Thyroid gland (tissue), 4 donors: ENCODE measurements around the gene CEP85. TPM values are rescaled to one million over a fixed set of nuclear protein-coding genes. Genes with fewer than 3 reads are reported as not detected.
A peak's percentile ranks its signal among the peaks of the same experiment; 100 is the strongest.
"Not testable (repeated sequence)": the region's sequence is repeated elsewhere in the genome, so short reads cannot be mapped to it uniquely, and the experiment has no call there.

Source experiments
- DNase-seq, 2 donors: peaks; one replicate each; pipeline ENCODE4 v3.0.0-alpha.2; 2019
- H3K27ac ChIP-seq, 3 donors: fragments of 200-600 bp; sonication (generic); 1 replicate in 2 of 3; 2 replicates in 1 of 3; pipeline ENCODE4 v1.5.1; 2016 to 2019; ENCODE audit warnings: mild to moderate bottlenecking in 1 of 3, moderate library complexity in 1 of 3
- H3K27me3 ChIP-seq: fragments of 200-600 bp; sonication (generic); one replicate; pipeline ENCODE4 v1.5.1; 2019
- H3K36me3 ChIP-seq, 2 donors: fragments of 200-600 bp; sonication (generic); one replicate each; pipeline ENCODE4 v1.5.1; 2016 to 2019
- H3K4me1 ChIP-seq, 2 donors: fragments of 200-600 bp; sonication (generic); one replicate each; pipeline ENCODE4 v1.5.1; 2017 to 2019
- H3K4me3 ChIP-seq, 3 donors: fragments of 200-600 bp; sonication (generic); replicated peaks in 1 of 3; 1 replicate in 2 of 3; 2 replicates in 1 of 3; pipeline ENCODE4 v1.5.1; 2016; ENCODE audit warnings: mild to moderate bottlenecking in 1 of 3
- H3K9me3 ChIP-seq: fragments of 200-600 bp; sonication (generic); one replicate; pipeline ENCODE4 v1.5.1; 2017
- POLR2A ChIP-seq, 2 donors: fragments of 450-650 bp; IDR thresholded peaks; one replicate each; pipeline ENCODE4 v1.6.1; 2017; ENCODE audit warnings: antibody characterized with exemption in 2 of 2, mild to moderate bottlenecking in 2 of 2, moderate library complexity in 1 of 2
- WGBS, 2 donors: methylation state at CpG; one replicate each; pipeline ENCODE4 v1.1.5; 2017; 5-methylcytosine and 5-hydroxymethylcytosine counted together
- intact Hi-C: fragments of 100-400 bp; cut with DNase I; formaldehyde crosslinking; loops from one replicate; pipeline ENCODE4 v1.15.1; 2023
- total RNA-seq, 4 donors: library from RNA; depleted of rRNA; stranded (reverse); fragments of >200 nt; gene quantifications; one replicate each; pipeline ENCODE4 v1.2.3, GENCODE V29; 2016
- TF ChIP-seq, protein P1 (sequence below), 6 experiments: fragments of 200-600 bp in 3 of 6; fragments of 450-650 bp in 3 of 6; sonication (generic) in 3 of 6; IDR thresholded peaks; one replicate each; pipeline ENCODE4 v1.5.1; 2016 to 2019; ENCODE audit warnings: antibody characterized with exemption in 6 of 6, mild to moderate bottlenecking in 2 of 6, inconsistent platforms in 1 of 6, moderate library complexity in 1 of 6

CEP85 gene
- total RNA-seq, 4 donors from 2014 or later, result 16.0 to 27.0 (median 17.0) TPM

DNA sequence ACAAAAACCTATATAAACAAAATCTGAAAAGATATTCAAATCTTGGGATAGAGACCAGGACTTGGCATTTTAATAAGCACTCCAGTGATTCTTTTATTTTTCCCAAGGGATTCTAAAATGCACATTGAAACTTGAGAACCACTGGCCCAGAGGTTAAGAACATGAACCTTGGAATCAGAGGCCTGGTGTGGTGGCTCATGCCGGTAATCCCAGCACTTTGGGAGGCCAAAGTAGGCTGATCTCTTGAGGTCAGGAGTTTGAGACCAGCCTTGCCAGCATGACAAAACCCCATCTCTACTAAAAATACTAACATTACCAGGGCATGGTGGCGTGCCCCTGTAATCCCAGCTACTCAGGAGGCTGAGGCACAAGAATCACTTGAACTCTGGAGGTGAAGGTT is 12.9 kb upstream of the CEP85 start:
- TF ChIP-seq, protein P1, sequence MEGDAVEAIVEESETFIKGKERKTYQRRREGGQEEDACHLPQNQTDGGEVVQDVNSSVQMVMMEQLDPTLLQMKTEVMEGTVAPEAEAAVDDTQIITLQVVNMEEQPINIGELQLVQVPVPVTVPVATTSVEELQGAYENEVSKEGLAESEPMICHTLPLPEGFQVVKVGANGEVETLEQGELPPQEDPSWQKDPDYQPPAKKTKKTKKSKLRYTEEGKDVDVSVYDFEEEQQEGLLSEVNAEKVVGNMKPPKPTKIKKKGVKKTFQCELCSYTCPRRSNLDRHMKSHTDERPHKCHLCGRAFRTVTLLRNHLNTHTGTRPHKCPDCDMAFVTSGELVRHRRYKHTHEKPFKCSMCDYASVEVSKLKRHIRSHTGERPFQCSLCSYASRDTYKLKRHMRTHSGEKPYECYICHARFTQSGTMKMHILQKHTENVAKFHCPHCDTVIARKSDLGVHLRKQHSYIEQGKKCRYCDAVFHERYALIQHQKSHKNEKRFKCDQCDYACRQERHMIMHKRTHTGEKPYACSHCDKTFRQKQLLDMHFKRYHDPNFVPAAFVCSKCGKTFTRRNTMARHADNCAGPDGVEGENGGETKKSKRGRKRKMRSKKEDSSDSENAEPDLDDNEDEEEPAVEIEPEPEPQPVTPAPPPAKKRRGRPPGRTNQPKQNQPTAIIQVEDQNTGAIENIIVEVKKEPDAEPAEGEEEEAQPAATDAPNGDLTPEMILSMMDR (IDR thresholded peaks at IDR 0.05), result no peak
- TF ChIP-seq POLR2A (IDR thresholded peaks at IDR 0.05), result no peak
- 86 to 93% methylated on average over 2 of the region's 2 CpGs for WGBS, 2 donors
- intact Hi-C loops, result no loop called here
- no peaks in the 10 kb centered on the region for H3K9me3 ChIP-seq
- H3K4me1 ChIP-seq, result peaks cover 17 to 20% of the 10 kb centered on the region in 2 donors
- no peak overlapping the region for H3K27ac ChIP-seq
- no peaks in the 10 kb centered on the region for H3K27me3 ChIP-seq
- no peak for DNase-seq
- H3K36me3 ChIP-seq, result no peaks in the 10 kb centered on the region
- no peak overlapping the region for H3K4me3 ChIP-seq

DNA sequence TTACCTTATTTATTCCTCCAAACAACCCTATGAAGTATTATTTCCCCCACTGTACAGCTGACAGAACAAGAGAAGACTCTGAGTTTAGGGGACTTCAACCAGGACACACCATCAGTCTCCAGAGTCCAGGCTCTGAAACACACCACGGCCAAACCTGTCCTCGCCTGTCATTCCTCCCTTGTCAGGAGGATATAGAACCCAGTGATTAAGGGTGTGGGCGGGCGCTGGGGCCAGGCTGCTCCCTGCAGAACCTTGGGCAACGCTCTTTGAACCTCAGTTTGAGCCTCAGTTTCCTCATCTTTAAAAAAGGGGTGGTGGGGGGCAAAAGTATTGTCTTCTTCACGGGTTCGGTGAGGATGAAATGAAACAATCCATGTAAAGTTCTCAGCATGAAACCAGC is 9.4 kb upstream of the CEP85 start:
- H3K4me3 ChIP-seq, result peak overlapping the region in 1 of 3 donors; percentile 44
- H3K36me3 ChIP-seq, result no peaks in the 10 kb centered on the region
- no peak for DNase-seq
- no peaks in the 10 kb centered on the region for H3K9me3 ChIP-seq
- no peak for TF ChIP-seq POLR2A (IDR thresholded peaks at IDR 0.05)
- TF ChIP-seq, protein P1 (IDR thresholded peaks at IDR 0.05), result no peak
- WGBS, 2 donors, result 91 to 92% methylated on average over 7 of the region's 7 CpGs
- no peaks in the 10 kb centered on the region for H3K27me3 ChIP-seq
- peak overlapping the region; percentile 67 to 78 (median 73) for H3K27ac ChIP-seq
- intact Hi-C loops, result no loop called here
- H3K4me1 ChIP-seq, result peaks cover 15 to 16% of the 10 kb centered on the region in 2 donors

DNA sequence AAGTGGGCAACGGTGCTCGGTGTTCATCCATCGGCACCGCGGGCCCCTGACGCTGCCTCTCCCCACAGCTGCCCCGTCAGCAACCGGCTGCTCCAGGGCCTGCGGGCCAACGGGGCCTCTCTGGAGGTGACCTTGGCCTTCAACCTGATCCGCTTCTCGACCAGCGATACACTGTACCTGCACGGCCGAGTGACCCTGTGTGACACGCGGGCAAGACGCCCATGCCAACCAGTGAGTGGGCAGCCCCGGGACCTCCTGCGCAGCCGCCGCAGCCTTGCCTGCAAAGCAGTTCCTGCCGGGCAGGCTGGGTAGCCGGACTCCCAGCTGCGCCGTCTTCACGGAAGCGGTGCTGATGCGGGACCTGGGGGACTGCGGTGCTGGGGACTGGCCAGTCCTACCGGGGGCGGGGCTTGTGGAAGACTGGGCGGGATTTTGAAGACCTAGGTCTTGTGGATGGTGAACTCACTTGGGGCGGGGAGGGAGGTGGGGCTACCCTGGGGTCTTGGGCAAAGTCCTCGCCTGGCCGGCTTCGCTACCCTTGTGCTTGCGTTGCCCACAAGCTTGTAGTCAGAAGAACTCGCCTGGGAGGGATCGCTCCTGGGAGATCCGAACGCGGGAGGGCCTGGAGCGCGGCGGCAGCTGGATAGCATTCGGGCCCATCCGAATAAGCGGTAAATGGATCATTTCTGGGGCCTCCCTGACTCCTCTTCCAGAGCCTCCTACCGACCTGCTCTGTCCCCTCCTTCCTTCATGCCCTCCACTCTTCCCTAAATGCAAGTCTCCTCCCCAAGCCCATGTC is 8.8 kb upstream of the CEP85 start:
- H3K9me3 ChIP-seq, result no peaks in the 10 kb centered on the region
- H3K36me3 ChIP-seq, result no peaks in the 10 kb centered on the region
- peaks cover 15 to 16% of the 10 kb centered on the region in 2 donors for H3K4me1 ChIP-seq
- H3K4me3 ChIP-seq, result peak overlapping the region in 2 of 3 donors; percentile 44 to 61
- DNase-seq, result peak; percentile 94 to 96
- TF ChIP-seq, protein P1 (IDR thresholded peaks at IDR 0.05), result no peak
- TF ChIP-seq POLR2A (IDR thresholded peaks at IDR 0.05), result peak in 1 of 2 donors; percentile 85
- H3K27me3 ChIP-seq, result no peaks in the 10 kb centered on the region
- peak overlapping the region; percentile 67 to 78 (median 73) for H3K27ac ChIP-seq
- intact Hi-C loops, result no loop called here
- WGBS, 2 donors, result 5 to 6% methylated on average over 22 to 25 of the region's 50 CpGs

DNA sequence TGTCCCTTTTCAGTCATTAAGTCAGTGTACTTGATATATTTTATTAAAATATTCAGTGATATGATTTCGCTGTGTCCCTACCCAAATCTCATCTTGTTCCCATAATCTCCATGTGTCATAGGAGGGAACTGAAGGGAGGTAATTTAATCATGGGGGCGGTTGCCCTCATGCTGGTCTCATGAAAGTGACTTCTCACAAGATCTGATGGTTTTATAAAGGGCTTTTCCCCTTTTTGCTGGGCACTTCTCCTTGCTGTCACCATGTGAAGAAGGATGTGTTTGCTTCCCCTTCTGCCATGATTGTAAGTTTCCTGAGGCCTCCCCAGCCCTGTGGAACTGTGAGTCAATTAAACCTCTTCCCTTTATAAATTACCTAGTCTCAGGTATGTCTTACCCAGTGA is 3.3 kb upstream of the CEP85 start:
- H3K4me3 ChIP-seq, H3K36me3 ChIP-seq, H3K27me3 ChIP-seq, H3K27ac ChIP-seq, DNase-seq, H3K9me3 ChIP-seq: not testable (repeated sequence)
- intact Hi-C loops, result loop anchor here (5.0 kb wide), 1 partner anchor 58 kb away; the partner anchor contains the start of gene ZNF593OS
- 91 to 94% methylated on average over 2 of the region's 2 CpGs for WGBS, 2 donors
- H3K4me1 ChIP-seq, result peaks cover 12 to 13% of the 10 kb centered on the region in 2 donors

DNA sequence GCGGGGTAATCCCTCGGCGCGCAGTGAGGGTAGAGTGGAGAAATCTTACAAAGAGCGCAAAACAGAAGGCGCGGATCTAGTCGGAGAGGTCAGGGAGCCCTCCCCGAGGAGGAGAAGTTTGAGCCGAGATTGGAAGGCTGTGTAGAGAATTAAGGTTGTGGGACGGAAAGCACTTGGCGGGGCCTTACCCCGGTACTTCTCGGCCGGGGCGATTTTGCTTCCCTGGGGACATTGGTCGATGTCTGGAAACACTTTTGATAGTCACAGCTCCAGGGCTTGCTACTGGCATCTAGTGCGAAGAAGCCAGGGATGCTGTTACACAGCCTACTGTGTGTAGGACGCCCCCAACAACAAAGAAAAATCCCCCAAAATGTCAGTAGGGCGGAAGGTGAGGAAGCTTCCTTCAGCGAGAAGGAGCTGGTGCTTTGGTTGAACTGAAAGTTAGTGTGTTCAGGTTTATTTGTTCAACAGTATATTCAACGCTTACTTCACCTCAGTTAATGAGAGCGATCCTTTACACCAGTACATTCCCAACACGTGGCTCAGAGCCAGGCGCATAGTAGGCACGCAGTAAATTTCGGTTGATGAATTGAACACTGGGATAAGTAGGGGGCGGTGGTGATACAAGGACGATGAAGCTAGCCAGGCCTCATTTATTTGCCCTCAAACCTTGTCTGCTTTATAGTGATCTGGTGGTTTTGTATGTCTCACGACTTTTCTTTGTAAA is 807 bp downstream of the CEP85 start:
- intact Hi-C loops, result loop anchor here (5.0 kb wide), 1 partner anchor 63 kb away; the partner anchor contains the start of gene ZNF593OS
- Histone ChIP-seq H3K4me1 (peaks cover 15 to 20% of the 10 kb centered on the region in 2 donors), H3K27ac (peak overlapping the region; percentile 64 to 95 (median 88)), H3K36me3 (no peaks in the 10 kb centered on the region), H3K9me3 (no peaks in the 10 kb centered on the region), H3K27me3 (no peaks in the 10 kb centered on the region), H3K4me3 (peak overlapping the region; percentile 31 to 73 (median 43))
- DNase-seq, result no peak
- TF ChIP-seq POLR2A (IDR thresholded peaks at IDR 0.05), result no peak
- TF ChIP-seq, protein P1 (IDR thresholded peaks at IDR 0.05), result no peak
- WGBS, 2 donors, result 4 to 5% methylated on average over 30 of the region's 30 CpGs
